HTR-8/SVneo (cell line): ENCODE results near the gene C4orf33.
"Not testable (repeated sequence)": the region's sequence is repeated elsewhere in the genome, so short reads cannot be mapped to it uniquely, and the experiment has no call there.

Source experiments
- DNase-seq: peaks from one replicate; pipeline ENCODE4 v3.0.0; 2011; ENCODE audit warnings: low spot score, mixed read lengths; ENCODE audit not compliant: insufficient read length
- FAIRE-seq: peaks from 2 replicates; lab custom pipeline; 2011; peaks lifted over from hg19 to GRCh38; lab: Jason Lieb, UNC

C4orf33 gene

GRCh38 chr4:129117705-129118104, 21.8 kb downstream of the C4orf33 start:
- FAIRE-seq (no peak), DNase-seq (no peak)

- FAIRE-seq = not testable (repeated sequence)
Observed at GRCh38 chr4:129126614-129127013, 30.7 kb downstream of the C4orf33 start.

GRCh38 chr4:129129143-129129542, 33.2 kb downstream of the C4orf33 start:
- FAIRE-seq (no peak), DNase-seq (no peak)

More at GRCh38 chr4:129126614-129127013, 30.7 kb downstream of the C4orf33 start:
- DNase-seq = not testable (repeated sequence)

GRCh38 chr4:129131343-129131742, 35.4 kb downstream of the C4orf33 start:
- DNase-seq = no peak
- no peak for FAIRE-seq

GRCh38 chr4:129136433-129136832, 40.5 kb downstream of the C4orf33 start:
- DNase-seq (no peak), FAIRE-seq (no peak)

GRCh38 chr4:129138810-129139496, 43.0 kb downstream of the C4orf33 start:
- FAIRE-seq (peak; percentile 85), DNase-seq (no peak)

- DNase-seq = no peak
- FAIRE-seq = no peak
Observed at GRCh38 chr4:129140521-129140920, 44.6 kb downstream of the C4orf33 start.

GRCh38 chr4:129143359-129143758, 47.4 kb downstream of the C4orf33 start:
- DNase-seq (no peak), FAIRE-seq (no peak)

- FAIRE-seq = no peak
- no peak for DNase-seq
Observed at GRCh38 chr4:129144755-129145206, 48.8 kb downstream of the C4orf33 start.

- FAIRE-seq = no peak
- no peak for DNase-seq
Observed at GRCh38 chr4:129145222-129145730, 49.3 kb downstream of the C4orf33 start.

- no peak for FAIRE-seq
- no peak for DNase-seq
Observed at GRCh38 chr4:129146639-129147038, 50.7 kb downstream of the C4orf33 start.

- no peak for FAIRE-seq
- DNase-seq = no peak
Observed at GRCh38 chr4:129148892-129149291, 52.9 kb downstream of the C4orf33 start.

GRCh38 chr4:129149906-129150305, 54.0 kb downstream of the C4orf33 start:
- DNase-seq = no peak
- FAIRE-seq = no peak

- FAIRE-seq (no peak), DNase-seq (no peak)
Observed at GRCh38 chr4:129152350-129152749, 56.4 kb downstream of the C4orf33 start.

- no peak for FAIRE-seq
- no peak for DNase-seq
Observed at GRCh38 chr4:129153700-129154099, 57.7 kb downstream of the C4orf33 start.

- FAIRE-seq (no peak), DNase-seq (no peak)
Observed at GRCh38 chr4:129162450-129162849, 66.5 kb downstream of the C4orf33 start.

GRCh38 chr4:129163427-129163826, 67.5 kb downstream of the C4orf33 start:
- FAIRE-seq = no peak

GRCh38 chr4:129164243-129164642, 68.3 kb downstream of the C4orf33 start:
- FAIRE-seq (no peak), DNase-seq (no peak)

More at GRCh38 chr4:129163427-129163826, 67.5 kb downstream of the C4orf33 start:
- DNase-seq = no peak
